SU-DHL-6 (cell line): Measurements from ENCODE around the gene LINGO4.

Source experiments
- H2AFZ ChIP-seq: fragments of 200-600 bp; sonication (generic); 2 replicates; pipeline ENCODE4 v1.6.1; 2014; ENCODE audit warnings: low read depth, mild to moderate bottlenecking, moderate library complexity, mixed read lengths, antibody characterized with exemption, low read length; ENCODE audit not compliant: severe bottlenecking
- H3F3A ChIP-seq: fragments of 200-600 bp; shearing (Covaris generic); 2 replicates; pipeline ENCODE4 v1.6.0; 2016; ENCODE audit warnings: antibody characterized with exemption, mild to moderate bottlenecking; ENCODE audit not compliant: insufficient read depth
- H3K27ac ChIP-seq: fragments of 200-600 bp; sonication (generic); 2 replicates; pipeline ENCODE4 v1.5.1; 2016; ENCODE audit warnings: low read depth, mild to moderate bottlenecking, low read length, moderate library complexity, mixed read lengths
- H3K27me3 ChIP-seq: fragments of 200-600 bp; sonication (generic), shearing (Covaris generic); 2 replicates; pipeline ENCODE4 v1.6.0; 2014; ENCODE audit warnings: mild to moderate bottlenecking, low read length
- H3K36me3 ChIP-seq: fragments of 200-600 bp; sonication (generic); 2 replicates; pipeline ENCODE4 v1.6.1; 2014; ENCODE audit warnings: mild to moderate bottlenecking, low read length, mixed read lengths
- H3K4me2 ChIP-seq: fragments of 300-600, 200-600 bp; shearing (Covaris generic), sonication (generic); 2 replicates; pipeline ENCODE4 v1.6.0; 2014; ENCODE audit warnings: low read length, low read depth, mild to moderate bottlenecking; ENCODE audit not compliant: poor library complexity, severe bottlenecking
- H3K4me3 ChIP-seq: fragments of 200-600 bp; sonication (generic); 2 replicates; pipeline ENCODE4 v1.5.1; 2014; ENCODE audit warnings: antibody characterized with exemption, low read length, mild to moderate bottlenecking, mixed read lengths; ENCODE audit not compliant: insufficient read depth, poor library complexity, severe bottlenecking
- H3K79me2 ChIP-seq: fragments of 200-600 bp; sonication (generic); 2 replicates; pipeline ENCODE4 v1.6.1; 2014; ENCODE audit warnings: mild to moderate bottlenecking, low read length, moderate library complexity; ENCODE audit not compliant: insufficient read depth
- H3K9ac ChIP-seq: fragments of 200-600 bp; sonication (generic); 2 replicates; pipeline ENCODE4 v1.7.0; 2014; ENCODE audit warnings: mild to moderate bottlenecking, low read length
- H3K9me2 ChIP-seq: fragments of 200-600 bp; sonication (generic); replicated peaks from 2 replicates; pipeline ENCODE4 v1.6.1; 2014; ENCODE audit warnings: low read length; ENCODE audit not compliant: insufficient read depth
- H3K9me3 ChIP-seq: fragments of 200-600 bp; sonication (generic); 2 replicates; pipeline ENCODE4 v1.6.1; 2014; ENCODE audit warnings: low read length, mixed read lengths; ENCODE audit not compliant: insufficient read depth
- H4K20me1 ChIP-seq: fragments of 200-600 bp; sonication (generic); 2 replicates; pipeline ENCODE4 v1.6.1; 2014; ENCODE audit warnings: low read depth, mild to moderate bottlenecking, antibody characterized with exemption, low read length, moderate library complexity, mixed read lengths
- EZH2phosphoT487 ChIP-seq: fragments of 200-600 bp; sonication (generic), shearing (Covaris generic); conservative IDR thresholded peaks from 2 replicates; pipeline ENCODE4 v1.6.1; 2018; ENCODE audit warnings: mild to moderate bottlenecking, antibody characterized with exemption, low read length, moderate library complexity, mixed read lengths
- TF ChIP-seq, protein P1 (sequence below): fragments of 200-600 bp; sonication (generic); IDR thresholded peaks from one replicate; pipeline ENCODE4 v1.5.1; 2017; ENCODE audit warnings: antibody characterized with exemption, mild to moderate bottlenecking, low read length, moderate library complexity; ENCODE audit not compliant: insufficient read depth, poor library complexity, severe bottlenecking

LINGO4 gene

DNA sequence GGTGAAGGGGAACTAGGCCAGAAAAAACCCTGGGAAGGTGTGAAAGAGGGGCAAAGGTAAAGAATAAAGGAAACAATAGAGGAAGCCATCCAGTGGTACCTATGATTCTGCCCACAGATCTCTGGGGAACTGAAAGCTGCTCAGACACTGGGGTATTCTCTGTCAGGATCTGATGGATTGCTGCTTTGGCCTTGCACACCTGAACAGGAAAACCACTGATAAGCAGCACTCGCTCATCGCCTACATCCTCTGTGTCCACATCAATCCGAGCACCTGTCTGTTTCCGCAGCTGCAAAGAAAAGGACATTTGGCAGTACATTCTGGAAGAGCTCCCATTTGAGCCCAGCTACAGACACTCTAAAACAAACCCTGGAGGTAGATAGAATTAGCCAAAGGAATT is 25.4 kb downstream of the LINGO4 start:
- no peaks in the 10 kb centered on the region for H3K36me3 ChIP-seq
- H2AFZ ChIP-seq: no peak overlapping the region
- H3K4me2 ChIP-seq: no peak overlapping the region

DNA sequence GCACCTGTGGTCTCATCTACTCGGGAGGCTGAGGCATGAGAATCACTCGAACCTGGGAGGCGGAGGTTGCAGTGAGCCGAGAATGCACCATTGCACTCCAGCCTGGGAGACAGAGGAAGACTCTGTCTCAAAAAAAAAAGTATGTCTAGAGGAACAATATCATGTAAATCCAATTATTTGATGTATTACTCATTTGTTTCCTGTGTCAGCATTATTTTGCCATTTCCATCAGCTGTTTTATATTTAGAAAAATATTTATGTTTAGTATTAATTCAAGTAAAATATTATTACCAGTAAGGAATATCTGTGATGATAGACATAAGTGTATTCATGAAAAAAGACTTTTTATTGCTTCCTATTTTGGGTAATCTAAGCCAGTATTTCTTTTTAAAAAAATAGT is 27.9 kb downstream of the LINGO4 start:
- Histone ChIP-seq H3K36me3 (no peaks in the 10 kb centered on the region), H3K4me2 (no peak overlapping the region), H2AFZ (no peak overlapping the region), H3K27ac (no peak overlapping the region), H4K20me1 (no peaks in the 10 kb centered on the region), H3K9me2 (no peaks in the 10 kb centered on the region), H3K9me3 (no peaks in the 10 kb centered on the region), H3K27me3 (no peaks in the 10 kb centered on the region), H3K79me2 (no peaks in the 10 kb centered on the region), H3F3A (no peaks in the 10 kb centered on the region), H3K4me3 (no peak overlapping the region), H3K9ac (no peak overlapping the region)
- no peak for TF ChIP-seq EZH2phosphoT487
- TF ChIP-seq, protein P1, sequence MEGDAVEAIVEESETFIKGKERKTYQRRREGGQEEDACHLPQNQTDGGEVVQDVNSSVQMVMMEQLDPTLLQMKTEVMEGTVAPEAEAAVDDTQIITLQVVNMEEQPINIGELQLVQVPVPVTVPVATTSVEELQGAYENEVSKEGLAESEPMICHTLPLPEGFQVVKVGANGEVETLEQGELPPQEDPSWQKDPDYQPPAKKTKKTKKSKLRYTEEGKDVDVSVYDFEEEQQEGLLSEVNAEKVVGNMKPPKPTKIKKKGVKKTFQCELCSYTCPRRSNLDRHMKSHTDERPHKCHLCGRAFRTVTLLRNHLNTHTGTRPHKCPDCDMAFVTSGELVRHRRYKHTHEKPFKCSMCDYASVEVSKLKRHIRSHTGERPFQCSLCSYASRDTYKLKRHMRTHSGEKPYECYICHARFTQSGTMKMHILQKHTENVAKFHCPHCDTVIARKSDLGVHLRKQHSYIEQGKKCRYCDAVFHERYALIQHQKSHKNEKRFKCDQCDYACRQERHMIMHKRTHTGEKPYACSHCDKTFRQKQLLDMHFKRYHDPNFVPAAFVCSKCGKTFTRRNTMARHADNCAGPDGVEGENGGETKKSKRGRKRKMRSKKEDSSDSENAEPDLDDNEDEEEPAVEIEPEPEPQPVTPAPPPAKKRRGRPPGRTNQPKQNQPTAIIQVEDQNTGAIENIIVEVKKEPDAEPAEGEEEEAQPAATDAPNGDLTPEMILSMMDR: no peak

More for the DNA sequence above, 25.4 kb downstream of the LINGO4 start:
- no peaks in the 10 kb centered on the region for H3K9me3 ChIP-seq
- H3K4me3 ChIP-seq: no peak overlapping the region
- H4K20me1 ChIP-seq: no peaks in the 10 kb centered on the region
- H3K9me2 ChIP-seq: no peaks in the 10 kb centered on the region
- H3K79me2 ChIP-seq: no peaks in the 10 kb centered on the region
- no peaks in the 10 kb centered on the region for H3F3A ChIP-seq
- no peaks in the 10 kb centered on the region for H3K27me3 ChIP-seq
- H3K27ac ChIP-seq: no peak overlapping the region
- TF ChIP-seq, protein P1: no peak
- TF ChIP-seq EZH2phosphoT487: no peak
- H3K9ac ChIP-seq: no peak overlapping the region

DNA sequence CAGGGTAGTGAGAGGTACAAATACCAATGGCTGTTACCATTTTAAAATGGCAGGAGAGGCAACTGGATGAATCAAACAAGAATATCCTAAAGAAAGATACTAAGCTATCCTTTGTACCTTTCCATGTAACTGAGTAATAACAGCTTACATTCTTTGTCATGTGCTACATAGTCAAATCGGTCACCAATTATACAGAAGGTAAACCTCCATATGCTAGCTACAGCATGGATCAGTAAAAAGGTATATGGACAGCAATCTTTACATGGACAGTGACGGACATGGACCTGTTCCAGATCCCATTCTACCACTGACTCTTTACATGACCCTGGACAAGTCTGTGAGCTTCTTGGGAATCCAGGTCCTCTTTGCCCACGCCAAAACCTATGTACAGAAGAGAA is 28.6 kb downstream of the LINGO4 start:
- Histone ChIP-seq H3K27me3 (no peaks in the 10 kb centered on the region), H3K9me3 (no peaks in the 10 kb centered on the region), H3K4me2 (no peak overlapping the region)

More for the DNA sequence above, 28.6 kb downstream of the LINGO4 start:
- TF ChIP-seq, protein P1: no peak
- no peak for TF ChIP-seq EZH2phosphoT487
- Histone ChIP-seq H3K4me3 (no peak overlapping the region), H3K27ac (no peak overlapping the region), H3K9ac (no peak overlapping the region), H2AFZ (no peak overlapping the region), H3K9me2 (no peaks in the 10 kb centered on the region), H4K20me1 (no peaks in the 10 kb centered on the region), H3K36me3 (no peaks in the 10 kb centered on the region), H3F3A (no peaks in the 10 kb centered on the region), H3K79me2 (no peaks in the 10 kb centered on the region)
